Osteoblast (primary cell): Measurements from ENCODE around the gene CDK17. TPM values are rescaled to one million over a fixed set of nuclear protein-coding genes. Genes with fewer than 3 reads are reported as not detected.

Experiments
- DNase-seq: peaks from one replicate; pipeline ENCODE4 v3.0.0; 2011; ENCODE audit warnings: low spot score, mixed read lengths; ENCODE audit not compliant: insufficient read length; ENCODE audit errors: missing footprints
- H2AFZ ChIP-seq: 2 replicates; pipeline ENCODE4 v1.6.0; 2011; ENCODE audit warnings: mild to moderate bottlenecking, low read length
- H3K27ac ChIP-seq: 2 replicates; pipeline ENCODE4 v1.5.1; 2011; ENCODE audit warnings: mild to moderate bottlenecking, low read depth, low read length, moderate library complexity
- H3K27me3 ChIP-seq: 2 replicates; pipeline ENCODE4 v1.6.0; 2012; ENCODE audit warnings: mild to moderate bottlenecking, control low read depth, inconsistent platforms, low read length, moderate library complexity; ENCODE audit not compliant: insufficient read depth
- H3K36me3 ChIP-seq: 2 replicates; pipeline ENCODE4 v1.5.1; 2011; ENCODE audit warnings: mild to moderate bottlenecking, low read length, control low read depth, moderate library complexity; ENCODE audit not compliant: insufficient read depth
- H3K4me1 ChIP-seq: 2 replicates; pipeline ENCODE4 v1.5.1; 2011; ENCODE audit warnings: mild to moderate bottlenecking, low read length, control low read depth, moderate library complexity; ENCODE audit not compliant: insufficient read depth
- H3K4me2 ChIP-seq: 2 replicates; pipeline ENCODE4 v1.6.0; 2011; ENCODE audit warnings: mild to moderate bottlenecking, low read length; ENCODE audit not compliant: insufficient read depth
- H3K4me3 ChIP-seq: fragments of 200-600 bp; sonication (generic); 3 replicates; pipeline ENCODE4 v1.5.1; 2012; ENCODE audit warnings: mild to moderate bottlenecking, low read length, inconsistent platforms; ENCODE audit not compliant: insufficient read depth
- H3K79me2 ChIP-seq: 2 replicates; pipeline ENCODE4 v1.6.0; 2012; ENCODE audit warnings: mild to moderate bottlenecking, low read length, control low read depth, inconsistent platforms; ENCODE audit not compliant: insufficient read depth
- H3K9me3 ChIP-seq: 2 replicates; pipeline ENCODE4 v1.5.1; 2011; ENCODE audit warnings: low read depth, low read length, control low read depth
- H4K20me1 ChIP-seq: 2 replicates; pipeline ENCODE4 v1.6.0; 2012; ENCODE audit warnings: mild to moderate bottlenecking, low read length, control low read depth; ENCODE audit not compliant: insufficient read depth
- CTCF ChIP-seq: IDR thresholded peaks from 2 replicates; pipeline ENCODE4 v1.5.1; 2011; ENCODE audit warnings: mild to moderate bottlenecking, low read depth, low read length, moderate library complexity; ENCODE audit errors: extremely low read depth
- total RNA-seq: library from RNA; depleted of rRNA; stranded (reverse); fragments of >200 nt; gene quantifications from 2 replicates; pipeline ENCODE4 v1.2.3, GENCODE V29; 2012

Gene CDK17
- total RNA-seq, 1 donor: 68.0 TPM

- H3K79me2 ChIP-seq: peaks cover 77% of the 10 kb centered on the region
- no peaks in the 10 kb centered on the region for H4K20me1 ChIP-seq
- TF ChIP-seq CTCF: no peak
- peaks cover 10% of the 10 kb centered on the region for H3K36me3 ChIP-seq
- H2AFZ ChIP-seq: no peak overlapping the region
- peaks cover 66% of the 10 kb centered on the region for H3K4me1 ChIP-seq
- no peaks in the 10 kb centered on the region for H3K9me3 ChIP-seq
- no peak for DNase-seq
- H3K4me3 ChIP-seq: peak overlapping the region; percentile 1
- H3K27ac ChIP-seq: peak overlapping the region; percentile 96
- peak overlapping the region; percentile 72 for H3K4me2 ChIP-seq
- H3K27me3 ChIP-seq: no peaks in the 10 kb centered on the region
Observed at GRCh38 chr12:96237035-96237434, 163.2 kb downstream of the CDK17 start.

GRCh38 chr12:96236221-96236822 is 163.9 kb downstream of the CDK17 start:
- H3K4me2 ChIP-seq: peak overlapping the region; percentile 1
- peaks cover 77% of the 10 kb centered on the region for H3K79me2 ChIP-seq
- no peaks in the 10 kb centered on the region for H3K9me3 ChIP-seq
- peak overlapping the region; percentile 96 for H3K27ac ChIP-seq
- DNase-seq: peak; percentile 87
- no peak overlapping the region for H3K4me3 ChIP-seq
- peak; percentile 17 for TF ChIP-seq CTCF
- H3K36me3 ChIP-seq: peaks cover 10% of the 10 kb centered on the region
- no peaks in the 10 kb centered on the region for H3K27me3 ChIP-seq
- H2AFZ ChIP-seq: no peak overlapping the region
- no peaks in the 10 kb centered on the region for H4K20me1 ChIP-seq
- H3K4me1 ChIP-seq: peaks cover 59% of the 10 kb centered on the region

- Histone ChIP-seq H3K4me3 (no peak overlapping the region), H3K36me3 (peaks cover 15% of the 10 kb centered on the region), H3K4me2 (no peak overlapping the region), H3K9me3 (no peaks in the 10 kb centered on the region), H3K27me3 (no peaks in the 10 kb centered on the region), H4K20me1 (no peaks in the 10 kb centered on the region), H3K4me1 (peaks cover 51% of the 10 kb centered on the region), H3K79me2 (peaks cover 78% of the 10 kb centered on the region), H2AFZ (no peak overlapping the region), H3K27ac (peak overlapping the region; percentile 96)
- no peak for DNase-seq
- no peak for TF ChIP-seq CTCF
Observed at GRCh38 chr12:96235484-96235826, 164.8 kb downstream of the CDK17 start.

- Histone ChIP-seq H3K9me3 (no peaks in the 10 kb centered on the region), H2AFZ (no peak overlapping the region), H4K20me1 (no peaks in the 10 kb centered on the region), H3K36me3 (peaks cover 18% of the 10 kb centered on the region), H3K4me2 (peak overlapping the region; percentile 30), H3K4me1 (peaks cover 46% of the 10 kb centered on the region), H3K4me3 (no peak overlapping the region), H3K79me2 (peaks cover 78% of the 10 kb centered on the region), H3K27ac (peak overlapping the region; percentile 97), H3K27me3 (no peaks in the 10 kb centered on the region)
- DNase-seq: no peak
- no peak for TF ChIP-seq CTCF
Observed at GRCh38 chr12:96234591-96235483, 165.4 kb downstream of the CDK17 start.
